Neural crest cell (in vitro differentiated cells): ENCODE data around the gene GABRB3. TPM values are rescaled to one million over a fixed set of nuclear protein-coding genes. Genes with fewer than 3 reads are reported as not detected.

Experiments
- DNase-seq: peaks from one replicate; pipeline ENCODE4 v3.0.0; 2021; ENCODE audit warnings: low read depth, mixed read lengths, low spot score
- H3K27ac Mint-ChIP-seq: one replicate; pipeline ENCODE4 v1.8.0; 2021; ENCODE audit warnings: mild to moderate bottlenecking, mixed read lengths; ENCODE audit not compliant: unreplicated experiment
- H3K27me3 Mint-ChIP-seq: 2 replicates; pipeline ENCODE4 v1.8.0; 2021; ENCODE audit warnings: low read depth, mild to moderate bottlenecking, mixed read lengths
- H3K36me3 Mint-ChIP-seq: 2 replicates; pipeline ENCODE4 v1.8.0; 2021; ENCODE audit warnings: low read depth, mild to moderate bottlenecking, mixed read lengths
- H3K4me1 Mint-ChIP-seq: 2 replicates; pipeline ENCODE4 v1.8.0; 2021; ENCODE audit warnings: mixed read lengths
- H3K4me3 Mint-ChIP-seq: one replicate; pipeline ENCODE4 v1.8.0; 2021; ENCODE audit warnings: mild to moderate bottlenecking, mixed read lengths
- H3K9me3 Mint-ChIP-seq: 2 replicates; pipeline ENCODE4 v1.8.0; 2021; ENCODE audit warnings: mixed read lengths
- CTCF ChIP-seq: fragments of 200-600 bp; sonication (generic); conservative IDR thresholded peaks from 2 replicates; pipeline ENCODE4 v1.5.0; 2021; ENCODE audit warnings: antibody characterized with exemption, mild to moderate bottlenecking
- total RNA-seq: library from RNA; stranded (reverse); gene quantifications from 2 replicates; pipeline ENCODE4 v1.2.1, GENCODE V29; 2021

GABRB3 gene
- total RNA-seq, 1 donor from 2014 or later = 23.7 TPM

- DNase-seq = no peak
- no peak for TF ChIP-seq CTCF
- Mint-ChIP-seq H3K9me3 (no peaks in the 10 kb centered on the region), H3K27ac (no peak overlapping the region), H3K27me3 (no peaks in the 10 kb centered on the region), H3K4me3 (no peak overlapping the region), H3K36me3 (no peaks in the 10 kb centered on the region), H3K4me1 (no peaks in the 10 kb centered on the region)
Observed at GRCh38 chr15:26804063-26804804, 31.4 kb upstream of the GABRB3 start.

GRCh38 chr15:26790118-26790517, 17.3 kb upstream of the GABRB3 start:
- Mint-ChIP-seq H3K4me3 (no peak overlapping the region), H3K27ac (no peak overlapping the region), H3K9me3 (peaks cover 2% of the 10 kb centered on the region), H3K36me3 (no peaks in the 10 kb centered on the region), H3K4me1 (no peaks in the 10 kb centered on the region), H3K27me3 (no peaks in the 10 kb centered on the region)
- DNase-seq = no peak
- TF ChIP-seq CTCF = no peak

GRCh38 chr15:26781816-26782215, 8.9 kb upstream of the GABRB3 start:
- DNase-seq = no peak
- Mint-ChIP-seq H3K4me3 (no peak overlapping the region), H3K36me3 (no peaks in the 10 kb centered on the region), H3K27ac (no peak overlapping the region), H3K9me3 (peaks cover 3% of the 10 kb centered on the region), H3K4me1 (no peaks in the 10 kb centered on the region), H3K27me3 (peaks cover 7% of the 10 kb centered on the region)
- no peak for TF ChIP-seq CTCF

- Mint-ChIP-seq H3K27ac (no peak overlapping the region), H3K9me3 (no peaks in the 10 kb centered on the region), H3K4me1 (peaks cover 16% of the 10 kb centered on the region), H3K4me3 (peak overlapping the region; percentile 89), H3K27me3 (peaks cover 59% of the 10 kb centered on the region), H3K36me3 (no peaks in the 10 kb centered on the region)
- no peak for TF ChIP-seq CTCF
- no peak for DNase-seq
Observed at GRCh38 chr15:26773917-26774316, 1.1 kb upstream of the GABRB3 start.

- TF ChIP-seq CTCF = no peak
- DNase-seq = peak; percentile 72
- H3K27me3 Mint-ChIP-seq = peaks cover 59% of the 10 kb centered on the region
- no peaks in the 10 kb centered on the region for H3K36me3 Mint-ChIP-seq
- peak overlapping the region; percentile 89 for H3K4me3 Mint-ChIP-seq
- peaks cover 16% of the 10 kb centered on the region for H3K4me1 Mint-ChIP-seq
- H3K9me3 Mint-ChIP-seq = no peaks in the 10 kb centered on the region
- H3K27ac Mint-ChIP-seq = no peak overlapping the region
Observed at GRCh38 chr15:26773067-26773877, 406 bp upstream of the GABRB3 start.
